WTC11 (cell line): ENCODE data around the gene LNX1. TPM values are rescaled to one million over a fixed set of nuclear protein-coding genes. Genes with fewer than 3 reads are reported as not detected.

Experiments used
- ATAC-seq: fragments of 200-7000 bp; cut with Tn5 transposase; 2 replicates; pipeline ENCODE4 v1.10.0; 2021; ENCODE audit warnings: mild to moderate bottlenecking, moderate library complexity
- CTCF ChIA-PET: fragments of 300-600 bp; sonication (Branson Sonifier 250); formaldehyde crosslinking; loops from one replicate; lab custom pipeline; 2021; ENCODE audit warnings: antibody characterized with exemption; lab: Charles Lee
- POLR2A ChIA-PET: fragments of 350-600 bp; sonication (Branson Sonifier 250); formaldehyde crosslinking; loops from one replicate; lab custom pipeline; 2021; ENCODE audit warnings: antibody characterized with exemption; lab: Charles Lee
- DNase-seq: peaks from one replicate; pipeline ENCODE4 v3.0.0; 2021; ENCODE audit warnings: low spot score
- H3K27ac Mint-ChIP-seq: 2 replicates; pipeline ENCODE4 v1.8.0; 2021; ENCODE audit warnings: mixed read lengths
- H3K27me3 Mint-ChIP-seq: 2 replicates; pipeline ENCODE4 v1.8.0; 2021; ENCODE audit warnings: low read depth, mild to moderate bottlenecking, moderate library complexity, mixed read lengths
- H3K36me3 Mint-ChIP-seq: 2 replicates; pipeline ENCODE4 v1.8.0; 2021; ENCODE audit warnings: mixed read lengths
- H3K4me1 Mint-ChIP-seq: 2 replicates; pipeline ENCODE4 v1.8.0; 2022; ENCODE audit warnings: mixed read lengths
- H3K4me3 Mint-ChIP-seq: 2 replicates; pipeline ENCODE4 v1.8.0; 2021; ENCODE audit warnings: mild to moderate bottlenecking, moderate library complexity, mixed read lengths
- H3K9me3 Mint-ChIP-seq: 2 replicates; pipeline ENCODE4 v1.8.0; 2021; ENCODE audit warnings: mixed read lengths
- AFF4 ChIP-seq: sonication (generic); formaldehyde crosslinking; IDR thresholded peaks from 2 replicates; pipeline ENCODE4 v1.8.1; 2023; ENCODE audit warnings: mild to moderate bottlenecking, missing genetic modification reagents, borderline replicate concordance
- ATF2 ChIP-seq: sonication (generic); formaldehyde crosslinking; IDR thresholded peaks from 2 replicates; pipeline ENCODE4 v1.8.1; 2022; ENCODE audit warnings: low read depth, missing genetic modification reagents, borderline replicate concordance
- CREB1 ChIP-seq: sonication (generic); formaldehyde crosslinking; IDR thresholded peaks from 2 replicates; pipeline ENCODE4 v1.8.0; 2023; ENCODE audit warnings: mild to moderate bottlenecking, missing genetic modification reagents
- FOXP1 ChIP-seq: sonication (generic); formaldehyde crosslinking; IDR thresholded peaks from 2 replicates; pipeline ENCODE4 v1.8.0; 2022; ENCODE audit warnings: missing genetic modification reagents, mild to moderate bottlenecking, moderate library complexity, borderline replicate concordance
- GRHL2 ChIP-seq: fragments of 250-450 bp; sonication (Bioruptor Pico); IDR thresholded peaks from 2 replicates; pipeline ENCODE4 v1.8.0; 2022; ENCODE audit warnings: mild to moderate bottlenecking, moderate library complexity; ENCODE audit not compliant: insufficient replicate concordance, severe bottlenecking
- JAZF1 ChIP-seq: fragments of 250-450 bp; sonication (Bioruptor Pico); IDR thresholded peaks from 2 replicates; pipeline ENCODE4 v1.9.0; 2021; ENCODE audit warnings: moderate library complexity, mild to moderate bottlenecking, inconsistent platforms
- MLX ChIP-seq: sonication (generic); formaldehyde crosslinking; IDR thresholded peaks from 2 replicates; pipeline ENCODE4 v1.8.1; 2023; ENCODE audit warnings: mild to moderate bottlenecking, missing genetic modification reagents, moderate library complexity
- NFYB ChIP-seq: sonication (generic); formaldehyde crosslinking; conservative IDR thresholded peaks from 2 replicates; pipeline ENCODE4 v1.8.0; 2022; ENCODE audit warnings: low read depth, missing genetic modification reagents
- SMAD3 ChIP-seq: sonication (generic); formaldehyde crosslinking; IDR thresholded peaks from 2 replicates; pipeline ENCODE4 v1.8.0; 2022; ENCODE audit warnings: missing genetic modification reagents, mild to moderate bottlenecking, borderline replicate concordance
- ZBTB21 ChIP-seq: sonication (generic); formaldehyde crosslinking; IDR thresholded peaks from 2 replicates; pipeline ENCODE4 v1.8.1; 2023; ENCODE audit warnings: mild to moderate bottlenecking, missing genetic modification reagents, borderline replicate concordance
- ZNF671 ChIP-seq: fragments of 250-450 bp; sonication (Bioruptor Pico); IDR thresholded peaks from 2 replicates; pipeline ENCODE4 v1.8.0; 2021; ENCODE audit warnings: mild to moderate bottlenecking
- total RNA-seq: library from RNA; stranded (reverse); gene quantifications from 3 replicates; pipeline ENCODE4 v1.2.3, GENCODE V29; 2021
- TF ChIP-seq, protein P1 (sequence below): fragments of 250-450 bp; sonication (Bioruptor Pico); IDR thresholded peaks from 2 replicates; pipeline ENCODE4 v1.9.0; 2021; ENCODE audit warnings: mild to moderate bottlenecking, borderline replicate concordance
- TF ChIP-seq, protein P2 (sequence below): sonication (generic); formaldehyde crosslinking; IDR thresholded peaks from 2 replicates; pipeline ENCODE4 v1.8.1; 2023; ENCODE audit warnings: mild to moderate bottlenecking, missing genetic modification reagents, moderate library complexity
- TF ChIP-seq, protein P3 (sequence below): fragments of 250-450 bp; sonication (Bioruptor Pico); IDR thresholded peaks from 2 replicates; pipeline ENCODE4 v1.8.0; 2021; ENCODE audit warnings: mild to moderate bottlenecking

The LNX1 gene
- total RNA-seq, 1 experiment from 2014 or later: 5.9 TPM

- ChIA-PET CTCF (interaction anchor here (1.5 to 1.8 kb wide), 2 partner anchors 73 to 82 kb away, joined by 3 to 5 read pairs; no protein-coding TSS in a partner anchor), POLR2A (no interaction called here)
- ATAC-seq (no peak), DNase-seq (no peak)
- Mint-ChIP-seq H3K27ac (no peak overlapping the region), H3K4me3 (no peak overlapping the region), H3K27me3 (no peaks in the 10 kb centered on the region), H3K36me3 (no peaks in the 10 kb centered on the region), H3K4me1 (peaks cover 10% of the 10 kb centered on the region), H3K9me3 (peaks cover 5% of the 10 kb centered on the region)
- TF ChIP-seq NFYB (CRISPR knock-in tag) (no peak), MLX (CRISPR knock-in tag) (no peak), JAZF1 (CRISPR knock-in tag) (no peak), ZBTB21 (no peak), FOXP1 (CRISPR knock-in tag) (no peak), ATF2 (CRISPR knock-in tag) (no peak), ZNF671 (CRISPR knock-in tag) (no peak), CREB1 (no peak), GRHL2 (CRISPR knock-in tag) (no peak), AFF4 (CRISPR knock-in tag) (no peak), SMAD3 (CRISPR knock-in tag) (no peak)
- TF ChIP-seq, protein P1, sequence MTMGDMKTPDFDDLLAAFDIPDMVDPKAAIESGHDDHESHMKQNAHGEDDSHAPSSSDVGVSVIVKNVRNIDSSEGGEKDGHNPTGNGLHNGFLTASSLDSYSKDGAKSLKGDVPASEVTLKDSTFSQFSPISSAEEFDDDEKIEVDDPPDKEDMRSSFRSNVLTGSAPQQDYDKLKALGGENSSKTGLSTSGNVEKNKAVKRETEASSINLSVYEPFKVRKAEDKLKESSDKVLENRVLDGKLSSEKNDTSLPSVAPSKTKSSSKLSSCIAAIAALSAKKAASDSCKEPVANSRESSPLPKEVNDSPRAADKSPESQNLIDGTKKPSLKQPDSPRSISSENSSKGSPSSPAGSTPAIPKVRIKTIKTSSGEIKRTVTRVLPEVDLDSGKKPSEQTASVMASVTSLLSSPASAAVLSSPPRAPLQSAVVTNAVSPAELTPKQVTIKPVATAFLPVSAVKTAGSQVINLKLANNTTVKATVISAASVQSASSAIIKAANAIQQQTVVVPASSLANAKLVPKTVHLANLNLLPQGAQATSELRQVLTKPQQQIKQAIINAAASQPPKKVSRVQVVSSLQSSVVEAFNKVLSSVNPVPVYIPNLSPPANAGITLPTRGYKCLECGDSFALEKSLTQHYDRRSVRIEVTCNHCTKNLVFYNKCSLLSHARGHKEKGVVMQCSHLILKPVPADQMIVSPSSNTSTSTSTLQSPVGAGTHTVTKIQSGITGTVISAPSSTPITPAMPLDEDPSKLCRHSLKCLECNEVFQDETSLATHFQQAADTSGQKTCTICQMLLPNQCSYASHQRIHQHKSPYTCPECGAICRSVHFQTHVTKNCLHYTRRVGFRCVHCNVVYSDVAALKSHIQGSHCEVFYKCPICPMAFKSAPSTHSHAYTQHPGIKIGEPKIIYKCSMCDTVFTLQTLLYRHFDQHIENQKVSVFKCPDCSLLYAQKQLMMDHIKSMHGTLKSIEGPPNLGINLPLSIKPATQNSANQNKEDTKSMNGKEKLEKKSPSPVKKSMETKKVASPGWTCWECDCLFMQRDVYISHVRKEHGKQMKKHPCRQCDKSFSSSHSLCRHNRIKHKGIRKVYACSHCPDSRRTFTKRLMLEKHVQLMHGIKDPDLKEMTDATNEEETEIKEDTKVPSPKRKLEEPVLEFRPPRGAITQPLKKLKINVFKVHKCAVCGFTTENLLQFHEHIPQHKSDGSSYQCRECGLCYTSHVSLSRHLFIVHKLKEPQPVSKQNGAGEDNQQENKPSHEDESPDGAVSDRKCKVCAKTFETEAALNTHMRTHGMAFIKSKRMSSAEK (CRISPR knock-in tag): no peak
- TF ChIP-seq, protein P2, sequence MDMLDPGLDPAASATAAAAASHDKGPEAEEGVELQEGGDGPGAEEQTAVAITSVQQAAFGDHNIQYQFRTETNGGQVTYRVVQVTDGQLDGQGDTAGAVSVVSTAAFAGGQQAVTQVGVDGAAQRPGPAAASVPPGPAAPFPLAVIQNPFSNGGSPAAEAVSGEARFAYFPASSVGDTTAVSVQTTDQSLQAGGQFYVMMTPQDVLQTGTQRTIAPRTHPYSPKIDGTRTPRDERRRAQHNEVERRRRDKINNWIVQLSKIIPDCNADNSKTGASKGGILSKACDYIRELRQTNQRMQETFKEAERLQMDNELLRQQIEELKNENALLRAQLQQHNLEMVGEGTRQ: no peak
- TF ChIP-seq, protein P3, sequence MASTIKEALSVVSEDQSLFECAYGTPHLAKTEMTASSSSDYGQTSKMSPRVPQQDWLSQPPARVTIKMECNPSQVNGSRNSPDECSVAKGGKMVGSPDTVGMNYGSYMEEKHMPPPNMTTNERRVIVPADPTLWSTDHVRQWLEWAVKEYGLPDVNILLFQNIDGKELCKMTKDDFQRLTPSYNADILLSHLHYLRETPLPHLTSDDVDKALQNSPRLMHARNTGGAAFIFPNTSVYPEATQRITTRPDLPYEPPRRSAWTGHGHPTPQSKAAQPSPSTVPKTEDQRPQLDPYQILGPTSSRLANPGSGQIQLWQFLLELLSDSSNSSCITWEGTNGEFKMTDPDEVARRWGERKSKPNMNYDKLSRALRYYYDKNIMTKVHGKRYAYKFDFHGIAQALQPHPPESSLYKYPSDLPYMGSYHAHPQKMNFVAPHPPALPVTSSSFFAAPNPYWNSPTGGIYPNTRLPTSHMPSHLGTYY: no peak
Observed at GRCh38 chr4:53602390-53602789, 11.1 kb upstream of the LNX1 start.
